SK-N-SH (cell line): ENCODE measurements around the gene MED14. TPM values are rescaled to one million over a fixed set of nuclear protein-coding genes. Genes with fewer than 3 reads are reported as not detected.

Source experiments
- CTCF ChIA-PET: fragments of 300-600, 350-600 bp; formaldehyde crosslinking; extraction: SDS; loops from one replicate; lab custom pipeline; 2021; lab: Yijun Ruan, JAX
- POLR2A ChIA-PET: fragments of 350-600 bp; sonication (Branson Sonifier 250); formaldehyde crosslinking; extraction: SDS; loops from one replicate; lab custom pipeline; 2020; ENCODE audit warnings: antibody characterized with exemption, inconsistent platforms; lab: Yijun Ruan, JAX
- DNase-seq: peaks from one replicate; pipeline ENCODE4 v3.0.0; 2012
- H2AFZ ChIP-seq: fragments of 200-600 bp; sonication (generic); 2 replicates; pipeline ENCODE4 v1.8.1; 2016; ENCODE audit warnings: antibody characterized with exemption, mild to moderate bottlenecking, low read depth
- H3F3A ChIP-seq: fragments of 200-600 bp; sonication (generic); replicated peaks from 2 replicates; pipeline ENCODE3; 2016; ENCODE audit warnings: antibody characterized with exemption, mild to moderate bottlenecking; ENCODE audit not compliant: insufficient read depth
- H3K27ac ChIP-seq, 2 experiments: fragments of 200-500 bp in 1 of 2; fragments of 200-600 bp in 1 of 2; sonication (Bioruptor generic) in 1 of 2; sonication (generic), shearing (Covaris generic) in 1 of 2; 2 replicates each; pipeline versions ENCODE4 v1.5.1 to v1.6.1; 2014 to 2016; ENCODE audit warnings: low read depth in 2 of 2, inconsistent platforms in 1 of 2, low read length in 1 of 2, mild to moderate bottlenecking in 1 of 2, mixed read lengths in 1 of 2
- H3K27me3 ChIP-seq: fragments of 200-600 bp; sonication (generic), shearing (Covaris generic); 2 replicates; pipeline ENCODE4 v1.6.1; 2016; ENCODE audit warnings: mixed run types; ENCODE audit not compliant: insufficient read depth
- H3K36me3 ChIP-seq, 2 experiments: fragments of 200-500 bp in 1 of 2; fragments of 200-600 bp in 1 of 2; sonication (Bioruptor generic) in 1 of 2; sonication (generic) in 1 of 2; replicated peaks in 1 of 2; 2 replicates each; pipeline versions ENCODE3 to v1.5.1; 2014 to 2016; ENCODE audit warnings: low read length in 1 of 2, mild to moderate bottlenecking in 1 of 2; ENCODE audit not compliant: insufficient read depth in 2 of 2, control insufficient read depth in 1 of 2
- H3K4me1 ChIP-seq, 2 experiments: fragments of 200-500 bp in 1 of 2; fragments of 200-600 bp in 1 of 2; sonication (Bioruptor generic) in 1 of 2; sonication (generic), shearing (Covaris generic) in 1 of 2; 2 replicates each; pipeline versions ENCODE4 v1.5.1 to v1.6.1; 2014 to 2016; ENCODE audit warnings: low read depth in 1 of 2, low read length in 1 of 2, mixed run types in 1 of 2; ENCODE audit not compliant: insufficient read depth in 2 of 2, control insufficient read depth in 1 of 2
- H3K4me2 ChIP-seq: fragments of 200-600 bp; sonication (generic), shearing (Covaris generic); 2 replicates; pipeline ENCODE4 v1.6.1; 2017; ENCODE audit warnings: mixed run types
- H3K4me3 ChIP-seq, 2 experiments: fragments of 200-500 bp in 1 of 2; fragments of 200-600 bp in 1 of 2; sonication (Bioruptor generic) in 1 of 2; sonication (generic), shearing (Covaris generic) in 1 of 2; 2 replicates each; pipeline versions ENCODE4 v1.5.1 to v1.8.1; 2014 to 2016; ENCODE audit warnings: low read depth in 2 of 2, inconsistent platforms in 1 of 2, low read length in 1 of 2, mild to moderate bottlenecking in 1 of 2, mixed read lengths in 1 of 2, moderate library complexity in 1 of 2
- H3K79me2 ChIP-seq: fragments of 200-600 bp; sonication (generic); 2 replicates; pipeline ENCODE4 v1.8.1; 2017; ENCODE audit warnings: mild to moderate bottlenecking; ENCODE audit not compliant: insufficient read depth
- H3K9ac ChIP-seq: fragments of 200-600 bp; sonication (generic); 2 replicates; pipeline ENCODE4 v1.6.1; 2017; ENCODE audit warnings: mixed run types
- H3K9me2 ChIP-seq: fragments of 200-600 bp; sonication (generic); 2 replicates; pipeline ENCODE4 v1.6.1; 2017; ENCODE audit warnings: mixed run types
- H3K9me3 ChIP-seq: fragments of 200-600 bp; sonication (generic); 2 replicates; pipeline ENCODE4 v1.6.1; 2017; ENCODE audit warnings: mixed run types, mild to moderate bottlenecking, moderate library complexity
- H4K20me1 ChIP-seq: fragments of 200-600 bp; sonication (generic); 2 replicates; pipeline ENCODE4 v1.6.1; 2017; ENCODE audit warnings: mild to moderate bottlenecking, mixed run types; ENCODE audit not compliant: insufficient read depth
- ELF1 ChIP-seq: IDR thresholded peaks from 2 replicates; pipeline ENCODE4 v1.4.0; 2012
- EP300 ChIP-seq, 2 experiments: IDR thresholded peaks; 2 replicates each; pipeline versions ENCODE4 v1.4.0 to v1.6.1; 2012; ENCODE audit warnings: borderline replicate concordance in 1 of 2, low read depth in 1 of 2, low read length in 1 of 2
- EZH2phosphoT487 ChIP-seq: fragments of 200-600 bp; sonication (generic); IDR thresholded peaks from 2 replicates; pipeline ENCODE4 v1.6.1; 2017; ENCODE audit warnings: low read depth, mixed run types, mild to moderate bottlenecking, antibody characterized with exemption, moderate library complexity, borderline replicate concordance
- FOSL2 ChIP-seq: IDR thresholded peaks from 2 replicates; pipeline ENCODE4 v1.4.0; 2012; ENCODE audit warnings: low read depth, mild to moderate bottlenecking, moderate library complexity, borderline replicate concordance
- GABPA ChIP-seq: IDR thresholded peaks from 2 replicates; pipeline ENCODE4 v1.4.0; 2012; ENCODE audit warnings: low read depth, mild to moderate bottlenecking
- GATA2 ChIP-seq: sonication (generic); formaldehyde crosslinking; IDR thresholded peaks from 2 replicates; pipeline ENCODE4 v1.5.0; 2020; ENCODE audit warnings: mild to moderate bottlenecking, missing genetic modification reagents
- IRF3 ChIP-seq: fragments of 150-350 bp; IDR thresholded peaks from 2 replicates; pipeline ENCODE4 v1.6.1; 2016; ENCODE audit warnings: mild to moderate bottlenecking, low read depth, low read length
- MEF2A ChIP-seq: IDR thresholded peaks from 2 replicates; pipeline ENCODE4 v1.4.0; 2012; ENCODE audit warnings: low read depth, borderline replicate concordance
- MXI1 ChIP-seq: IDR thresholded peaks from 2 replicates; pipeline ENCODE4 v1.6.1; 2012; ENCODE audit warnings: mild to moderate bottlenecking, low read depth, low read length, improper control_type of control experiment
- NFIC ChIP-seq: IDR thresholded peaks from 2 replicates; pipeline ENCODE4 v1.4.0; 2012; ENCODE audit warnings: borderline replicate concordance
- NRF1 ChIP-seq: IDR thresholded peaks from 2 replicates; pipeline ENCODE4 v1.6.1; 2012; ENCODE audit warnings: low read depth, mild to moderate bottlenecking, low read length
- POLR2AphosphoS5 ChIP-seq: IDR thresholded peaks from 2 replicates; pipeline ENCODE4 v1.6.1; 2012; ENCODE audit warnings: low read depth, low read length
- RFX5 ChIP-seq: IDR thresholded peaks from 2 replicates; pipeline ENCODE4 v1.6.1; 2012; ENCODE audit warnings: mild to moderate bottlenecking, improper control_type of control experiment, low read length
- RXRA ChIP-seq: IDR thresholded peaks from 2 replicates; pipeline ENCODE4 v1.4.0; 2012; ENCODE audit warnings: low read depth, mild to moderate bottlenecking, borderline replicate concordance
- SIN3A ChIP-seq: IDR thresholded peaks from 2 replicates; pipeline ENCODE4 v1.6.1; 2012; ENCODE audit warnings: low read depth, mild to moderate bottlenecking, low read length, moderate library complexity, borderline replicate concordance
- SMC3 ChIP-seq: IDR thresholded peaks from 2 replicates; pipeline ENCODE4 v1.6.1; 2012; ENCODE audit warnings: low read depth, low read length, improper control_type of control experiment
- TAF1 ChIP-seq: IDR thresholded peaks from 2 replicates; pipeline ENCODE4 v1.6.1; 2012; ENCODE audit warnings: low read depth, mild to moderate bottlenecking, low read length, moderate library complexity, borderline replicate concordance
- TEAD4 ChIP-seq: IDR thresholded peaks from 2 replicates; pipeline ENCODE4 v1.4.0; 2012; ENCODE audit warnings: mild to moderate bottlenecking, borderline replicate concordance; ENCODE audit not compliant: insufficient read depth
- WGBS: methylation state at CpG from one replicate; pipeline ENCODE4 v1.1.6; 2017; ENCODE audit warnings: low lambda C conversion rate; 5-methylcytosine and 5-hydroxymethylcytosine counted together
- polyA plus RNA-seq, 3 experiments: library from polyadenylated mRNA; depleted of rRNA; stranded (reverse); fragments of >200 nt; gene quantifications; 2 replicates each; pipeline ENCODE4 v1.2.3, GENCODE V29; 2012
- TF ChIP-seq, protein P1 (sequence below): IDR thresholded peaks from 2 replicates; pipeline ENCODE4 v1.6.1; 2012; ENCODE audit warnings: mild to moderate bottlenecking, low read depth, low read length, moderate library complexity
- TF ChIP-seq, protein P2 (sequence below): IDR thresholded peaks from 2 replicates; pipeline ENCODE4 v1.4.0; 2012; ENCODE audit warnings: low read depth
- TF ChIP-seq, protein P3 (sequence below): IDR thresholded peaks from 2 replicates; pipeline ENCODE4 v1.4.0; 2012; ENCODE audit warnings: low read depth, borderline replicate concordance
- TF ChIP-seq, protein P4 (sequence below): IDR thresholded peaks from 2 replicates; pipeline ENCODE4 v1.4.0; 2012; ENCODE audit warnings: low read depth, borderline replicate concordance

MED14 gene
- polyA plus RNA-seq, 1 of the 3 experiments (the other 2 are of a cell fraction) = 24.5 TPM

GRCh38 chrX:40735325-40736169 is at the start of gene MED14 (continued):
- TF ChIP-seq, protein P1, sequence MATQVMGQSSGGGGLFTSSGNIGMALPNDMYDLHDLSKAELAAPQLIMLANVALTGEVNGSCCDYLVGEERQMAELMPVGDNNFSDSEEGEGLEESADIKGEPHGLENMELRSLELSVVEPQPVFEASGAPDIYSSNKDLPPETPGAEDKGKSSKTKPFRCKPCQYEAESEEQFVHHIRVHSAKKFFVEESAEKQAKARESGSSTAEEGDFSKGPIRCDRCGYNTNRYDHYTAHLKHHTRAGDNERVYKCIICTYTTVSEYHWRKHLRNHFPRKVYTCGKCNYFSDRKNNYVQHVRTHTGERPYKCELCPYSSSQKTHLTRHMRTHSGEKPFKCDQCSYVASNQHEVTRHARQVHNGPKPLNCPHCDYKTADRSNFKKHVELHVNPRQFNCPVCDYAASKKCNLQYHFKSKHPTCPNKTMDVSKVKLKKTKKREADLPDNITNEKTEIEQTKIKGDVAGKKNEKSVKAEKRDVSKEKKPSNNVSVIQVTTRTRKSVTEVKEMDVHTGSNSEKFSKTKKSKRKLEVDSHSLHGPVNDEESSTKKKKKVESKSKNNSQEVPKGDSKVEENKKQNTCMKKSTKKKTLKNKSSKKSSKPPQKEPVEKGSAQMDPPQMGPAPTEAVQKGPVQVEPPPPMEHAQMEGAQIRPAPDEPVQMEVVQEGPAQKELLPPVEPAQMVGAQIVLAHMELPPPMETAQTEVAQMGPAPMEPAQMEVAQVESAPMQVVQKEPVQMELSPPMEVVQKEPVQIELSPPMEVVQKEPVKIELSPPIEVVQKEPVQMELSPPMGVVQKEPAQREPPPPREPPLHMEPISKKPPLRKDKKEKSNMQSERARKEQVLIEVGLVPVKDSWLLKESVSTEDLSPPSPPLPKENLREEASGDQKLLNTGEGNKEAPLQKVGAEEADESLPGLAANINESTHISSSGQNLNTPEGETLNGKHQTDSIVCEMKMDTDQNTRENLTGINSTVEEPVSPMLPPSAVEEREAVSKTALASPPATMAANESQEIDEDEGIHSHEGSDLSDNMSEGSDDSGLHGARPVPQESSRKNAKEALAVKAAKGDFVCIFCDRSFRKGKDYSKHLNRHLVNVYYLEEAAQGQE = no peak
- peak; percentile 28; the same call in 1 of the 2 replicates for TF ChIP-seq SMC3
- TF ChIP-seq, protein P2, sequence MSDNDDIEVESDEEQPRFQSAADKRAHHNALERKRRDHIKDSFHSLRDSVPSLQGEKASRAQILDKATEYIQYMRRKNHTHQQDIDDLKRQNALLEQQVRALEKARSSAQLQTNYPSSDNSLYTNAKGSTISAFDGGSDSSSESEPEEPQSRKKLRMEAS = peak; percentile 61; the same call in 1 of the 2 replicates
- TF ChIP-seq EZH2phosphoT487 = no peak

DNA sequence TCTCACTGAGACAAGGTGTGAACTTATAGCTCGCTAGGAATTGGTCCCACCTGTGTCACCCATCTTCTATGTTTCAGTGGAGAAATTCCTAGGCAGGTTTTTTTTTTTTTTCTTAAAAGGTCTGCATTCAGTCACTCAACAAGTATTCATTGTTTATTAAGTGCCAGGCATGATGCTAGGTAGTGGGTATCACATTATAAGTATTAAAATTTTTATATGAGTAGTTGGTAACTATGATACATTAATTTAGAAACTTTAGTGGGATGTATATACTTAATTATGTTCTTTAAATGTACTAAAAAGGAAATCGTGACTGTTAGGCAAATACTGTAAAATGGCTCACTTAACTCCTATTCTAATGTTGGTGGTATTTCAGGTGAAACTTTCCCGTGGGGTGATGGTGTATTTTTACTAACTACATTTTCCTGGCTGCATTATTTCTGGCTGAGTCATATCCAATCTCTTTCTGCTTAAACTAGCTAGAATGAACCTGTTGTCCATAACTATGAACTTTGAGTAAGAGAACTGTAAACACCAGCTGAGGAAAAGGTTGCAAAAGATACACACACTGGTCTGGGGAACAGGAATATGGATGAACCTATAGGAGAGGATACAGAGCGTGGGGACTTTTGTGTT is 49.3 kb upstream of the MED14 start:
- TF ChIP-seq IRF3 (no peak), MXI1 (no peak), POLR2AphosphoS5 (no peak), RXRA (no peak), EP300 (IDR thresholded peaks at IDR 0.05; ENCODE audit: borderline replicate concordance in 1 of 2, low read depth in 1 of 2, low read length in 1 of 2) (no peak), TEAD4 (no peak), GATA2 (CRISPR knock-in tag) (no peak), SIN3A (no peak), MEF2A (no peak), ELF1 (no peak), FOSL2 (no peak), GABPA (no peak), TAF1 (no peak), RFX5 (no peak), NRF1 (no peak), NFIC (no peak)
- TF ChIP-seq, protein P3, sequence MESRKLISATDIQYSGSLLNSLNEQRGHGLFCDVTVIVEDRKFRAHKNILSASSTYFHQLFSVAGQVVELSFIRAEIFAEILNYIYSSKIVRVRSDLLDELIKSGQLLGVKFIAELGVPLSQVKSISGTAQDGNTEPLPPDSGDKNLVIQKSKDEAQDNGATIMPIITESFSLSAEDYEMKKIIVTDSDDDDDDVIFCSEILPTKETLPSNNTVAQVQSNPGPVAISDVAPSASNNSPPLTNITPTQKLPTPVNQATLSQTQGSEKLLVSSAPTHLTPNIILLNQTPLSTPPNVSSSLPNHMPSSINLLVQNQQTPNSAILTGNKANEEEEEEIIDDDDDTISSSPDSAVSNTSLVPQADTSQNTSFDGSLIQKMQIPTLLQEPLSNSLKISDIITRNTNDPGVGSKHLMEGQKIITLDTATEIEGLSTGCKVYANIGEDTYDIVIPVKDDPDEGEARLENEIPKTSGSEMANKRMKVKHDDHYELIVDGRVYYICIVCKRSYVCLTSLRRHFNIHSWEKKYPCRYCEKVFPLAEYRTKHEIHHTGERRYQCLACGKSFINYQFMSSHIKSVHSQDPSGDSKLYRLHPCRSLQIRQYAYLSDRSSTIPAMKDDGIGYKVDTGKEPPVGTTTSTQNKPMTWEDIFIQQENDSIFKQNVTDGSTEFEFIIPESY = no peak
- TF ChIP-seq, protein P4, sequence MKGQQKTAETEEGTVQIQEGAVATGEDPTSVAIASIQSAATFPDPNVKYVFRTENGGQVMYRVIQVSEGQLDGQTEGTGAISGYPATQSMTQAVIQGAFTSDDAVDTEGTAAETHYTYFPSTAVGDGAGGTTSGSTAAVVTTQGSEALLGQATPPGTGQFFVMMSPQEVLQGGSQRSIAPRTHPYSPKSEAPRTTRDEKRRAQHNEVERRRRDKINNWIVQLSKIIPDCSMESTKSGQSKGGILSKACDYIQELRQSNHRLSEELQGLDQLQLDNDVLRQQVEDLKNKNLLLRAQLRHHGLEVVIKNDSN = no peak
- TF ChIP-seq, all 33 proteins: peak for 0
- peaks cover 17% of the 10 kb centered on the region; the same call in 1 of the 2 replicates for H3K27me3 ChIP-seq
- WGBS = 41% methylated on average over 4 of the region's 4 CpGs
- no peak overlapping the region for H3K27ac ChIP-seq
- H3K4me3 ChIP-seq = no peak overlapping the region
- no peak overlapping the region for H3K4me2 ChIP-seq
- ChIA-PET CTCF (interaction anchor here (1.9 to 2.0 kb wide), 2 partner anchors 9 to 133 kb away, joined by 4 to 9 read pairs; no protein-coding TSS in a partner anchor), POLR2A (no interaction called here)
- no peaks in the 10 kb centered on the region for H3K79me2 ChIP-seq
- H3K4me1 ChIP-seq = no peaks in the 10 kb centered on the region
- no peaks in the 10 kb centered on the region for H4K20me1 ChIP-seq
- no peak overlapping the region for H3K9ac ChIP-seq
- H3K9me3 ChIP-seq = no peaks in the 10 kb centered on the region
- H3K9me2 ChIP-seq = no peaks in the 10 kb centered on the region
- H3F3A ChIP-seq = no peaks in the 10 kb centered on the region
- H2AFZ ChIP-seq = no peak overlapping the region
- no peak for DNase-seq
- no peaks in the 10 kb centered on the region for H3K36me3 ChIP-seq
